GM21825 (cell line): ENCODE results near the gene ANXA9.

Experiments
- ATAC-seq: cut with Tn5 transposase; IDR thresholded peaks from one replicate; pipeline ENCODE4 v1.9.1; 2021; ENCODE audit warnings: mild to moderate bottlenecking, moderate library complexity; ENCODE audit not compliant: unreplicated experiment

ANXA9 gene

GRCh38 chr1:150981805-150982712 is at the start of gene ANXA9:
TSS of gene ANXA9 (plus strand) at chr1:150982292. CDS start at chr1:150983106, 814 bp downstream.
- no peak for ATAC-seq

GRCh38 chr1:150944856-150945255 is 37.2 kb upstream of the ANXA9 start:
- ATAC-seq, result no peak

- no peak for ATAC-seq
Observed at GRCh38 chr1:150954708-150955107, 27.4 kb upstream of the ANXA9 start.

- ATAC-seq, result no peak
Observed at GRCh38 chr1:150955280-150955679, 26.8 kb upstream of the ANXA9 start.

GRCh38 chr1:150957666-150958065 is 24.4 kb upstream of the ANXA9 start:
- no peak for ATAC-seq

- ATAC-seq, result no peak
Observed at GRCh38 chr1:150960646-150961045, 21.4 kb upstream of the ANXA9 start.

- ATAC-seq, result no peak
Observed at GRCh38 chr1:150961756-150962155, 20.3 kb upstream of the ANXA9 start.

- no peak for ATAC-seq
Observed at GRCh38 chr1:150963321-150964163, 18.6 kb upstream of the ANXA9 start.

GRCh38 chr1:150964164-150964489 is 18.0 kb upstream of the ANXA9 start:
- no peak for ATAC-seq

- no peak for ATAC-seq
Observed at GRCh38 chr1:150965605-150966004, 16.5 kb upstream of the ANXA9 start.

GRCh38 chr1:150966011-150966410 is 16.1 kb upstream of the ANXA9 start:
- no peak for ATAC-seq

- ATAC-seq, result no peak
Observed at GRCh38 chr1:150967936-150968335, 14.2 kb upstream of the ANXA9 start.

GRCh38 chr1:150968491-150968890 is 13.6 kb upstream of the ANXA9 start:
- ATAC-seq, result no peak

GRCh38 chr1:150969626-150970025 is 12.5 kb upstream of the ANXA9 start:
- ATAC-seq, result no peak

GRCh38 chr1:150970808-150971582 is 11.1 kb upstream of the ANXA9 start:
- ATAC-seq, result no peak

GRCh38 chr1:150971583-150972416 is 10.3 kb upstream of the ANXA9 start:
- ATAC-seq, result no peak

- ATAC-seq, result no peak
Observed at GRCh38 chr1:150972417-150972940, 9.6 kb upstream of the ANXA9 start.

GRCh38 chr1:150973258-150973835 is 8.7 kb upstream of the ANXA9 start:
- no peak for ATAC-seq

- peak; percentile 45 for ATAC-seq
Observed at GRCh38 chr1:150973836-150974579, 8.1 kb upstream of the ANXA9 start.
